GM21717 (cell line): ENCODE measurements around the gene RTTN.
A peak's percentile ranks its signal among the peaks of the same experiment; 100 is the strongest.
"Not testable (repeated sequence)": the region's sequence is repeated elsewhere in the genome, so short reads cannot be mapped to it uniquely, and the experiment has no call there.

Experiments
- ATAC-seq: cut with Tn5 transposase; IDR thresholded peaks from one replicate; pipeline ENCODE4 v1.9.1; 2021; ENCODE audit warnings: mild to moderate bottlenecking, moderate library complexity; ENCODE audit not compliant: unreplicated experiment

RTTN gene

GRCh38 chr18:70102854-70103253 lies 102.6 kb downstream of the RTTN start:
- not testable (repeated sequence) for ATAC-seq

- ATAC-seq = no peak
These were observed 115.6 kb downstream of the RTTN start for GRCh38 chr18:70089858-70090257.

GRCh38 chr18:70086085-70086484 lies 119.4 kb downstream of the RTTN start:
- ATAC-seq = no peak

DNA sequence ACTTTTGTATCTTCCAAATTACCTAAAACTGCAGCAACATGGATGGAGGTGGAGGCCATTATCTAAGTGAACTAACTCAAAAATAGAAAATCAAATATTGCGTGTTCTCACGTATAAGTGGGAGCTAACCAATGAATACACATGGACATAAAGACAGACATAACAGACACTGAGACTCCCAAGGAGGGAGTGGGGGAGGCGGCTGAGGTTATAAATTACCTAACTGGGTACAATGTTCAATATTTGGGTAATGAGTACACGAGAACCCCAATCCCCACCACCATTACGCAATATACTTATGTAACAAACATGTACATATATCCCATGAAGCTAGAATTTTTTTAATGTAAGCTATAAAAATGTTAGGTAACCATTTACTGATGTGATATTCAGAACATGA lies 119.8 kb downstream of the RTTN start:
- no peak for ATAC-seq

- ATAC-seq = no peak
These were observed 123.1 kb downstream of the RTTN start for GRCh38 chr18:70082430-70082829.

DNA sequence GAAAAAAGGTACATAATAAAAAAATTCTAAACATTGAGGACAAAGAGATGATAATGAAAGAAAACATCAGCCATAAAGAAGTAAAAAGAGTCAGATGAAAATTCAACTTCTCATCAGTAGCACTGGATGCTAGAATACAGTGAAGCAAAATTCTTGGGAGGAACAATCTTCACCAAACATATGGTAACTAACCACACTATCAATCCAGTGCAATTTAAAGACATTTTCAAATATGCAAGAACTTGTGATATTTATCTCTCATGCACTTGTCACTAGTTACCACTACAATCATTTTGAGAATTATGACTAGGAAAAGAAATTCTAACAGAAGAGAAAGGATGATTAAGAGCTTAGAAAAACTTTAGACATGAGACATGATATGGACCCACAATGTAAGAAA lies 127.4 kb downstream of the RTTN start:
- no peak for ATAC-seq

DNA sequence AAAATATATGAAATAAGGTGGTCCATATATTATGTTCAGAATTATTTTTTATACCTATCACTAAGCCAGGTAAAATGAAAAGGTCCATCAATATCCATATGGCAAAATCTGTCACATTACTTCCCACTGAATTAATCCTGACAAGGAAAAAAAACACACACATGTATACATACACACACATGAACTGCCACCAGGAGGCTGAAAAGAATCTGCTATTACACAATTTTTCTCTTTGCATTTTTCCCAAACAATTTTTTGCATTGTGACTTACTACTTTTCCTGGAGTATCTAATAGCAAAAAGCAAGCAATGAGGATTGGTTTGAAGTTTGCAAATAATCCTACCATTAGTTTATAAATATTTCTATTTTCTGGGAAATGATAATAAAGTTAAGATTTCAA lies 129.6 kb downstream of the RTTN start:
- no peak for ATAC-seq

DNA sequence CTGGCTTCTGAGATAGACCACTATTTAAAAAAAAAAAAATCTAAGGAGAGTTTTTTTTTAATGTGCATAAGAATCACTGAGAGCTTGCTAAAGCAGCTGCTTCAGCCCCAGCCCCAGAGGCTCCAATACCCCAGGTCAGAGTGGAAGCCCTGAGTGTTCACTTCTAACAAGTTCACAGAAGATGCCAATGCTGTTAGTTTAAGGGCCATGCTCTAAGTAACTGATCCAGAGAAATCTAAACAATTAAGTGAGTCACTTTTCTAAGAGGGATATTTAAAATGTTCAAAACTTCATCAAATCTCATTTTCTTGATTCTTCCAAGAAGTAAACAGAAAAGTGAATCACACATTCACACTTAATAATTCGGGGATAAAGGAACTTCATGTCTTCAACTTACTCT lies 131.4 kb downstream of the RTTN start:
- ATAC-seq = no peak

- ATAC-seq = no peak
These were observed 132.1 kb downstream of the RTTN start for GRCh38 chr18:70073432-70073831.

DNA sequence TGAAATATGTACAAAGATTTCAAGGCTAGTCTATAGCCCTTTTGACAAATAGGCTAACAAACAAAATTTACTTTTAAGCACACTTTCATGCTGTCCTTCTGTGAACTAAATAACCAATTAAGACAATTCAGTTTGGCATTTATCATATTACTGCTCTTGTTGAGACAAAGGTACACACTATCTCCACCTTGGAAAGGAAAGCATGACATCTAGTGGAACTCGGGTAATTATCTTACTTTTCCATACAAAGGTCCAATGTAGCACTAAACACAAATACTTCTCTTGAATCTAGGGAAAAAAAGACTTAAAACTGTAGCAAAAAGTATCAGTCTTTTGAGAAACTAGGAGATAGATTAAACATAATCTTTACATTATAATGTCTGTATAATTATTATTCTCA lies 132.8 kb downstream of the RTTN start:
- no peak for ATAC-seq

DNA sequence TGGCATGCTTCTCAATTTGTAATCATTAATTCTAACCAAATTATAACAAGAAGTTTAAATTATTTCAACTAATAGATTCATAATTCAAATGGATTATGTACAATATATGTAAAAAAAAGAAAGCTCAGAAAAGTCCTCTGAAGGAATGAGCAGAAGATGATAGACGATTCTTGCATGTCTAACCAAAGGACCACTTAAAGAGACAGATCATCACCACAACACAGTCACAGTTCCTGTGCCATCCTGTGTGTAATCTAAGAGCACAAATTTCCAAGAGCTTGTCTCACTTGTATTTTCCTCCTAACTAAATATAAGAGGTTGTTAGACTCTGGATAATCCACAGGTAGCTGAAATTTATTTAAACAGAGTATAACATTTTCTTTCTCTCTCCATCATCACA lies 135.5 kb downstream of the RTTN start:
- no peak for ATAC-seq

DNA sequence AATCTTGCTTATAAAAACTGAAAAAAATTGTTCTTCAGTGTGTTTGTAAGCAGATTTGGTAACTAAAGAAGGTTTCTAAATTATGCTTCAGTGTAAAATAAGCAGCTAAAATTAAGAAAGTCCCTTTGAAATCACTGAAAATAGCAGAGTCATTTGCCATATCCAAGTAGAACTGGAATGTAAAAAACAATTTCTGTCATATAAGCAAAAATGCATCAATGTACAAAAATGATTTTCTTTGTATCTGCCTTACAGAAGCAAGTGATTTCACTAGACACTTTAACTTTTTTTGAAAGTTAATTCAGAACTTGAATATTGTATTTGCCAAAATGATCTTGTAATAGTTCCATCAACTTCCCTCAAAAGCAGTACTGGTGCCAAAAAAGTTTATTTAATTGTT lies 136.1 kb downstream of the RTTN start:
- no peak for ATAC-seq

- ATAC-seq = no peak
These were observed 136.5 kb downstream of the RTTN start for GRCh38 chr18:70068981-70069380.

- no peak for ATAC-seq
These were observed 145.8 kb downstream of the RTTN start for GRCh38 chr18:70059684-70060083.

DNA sequence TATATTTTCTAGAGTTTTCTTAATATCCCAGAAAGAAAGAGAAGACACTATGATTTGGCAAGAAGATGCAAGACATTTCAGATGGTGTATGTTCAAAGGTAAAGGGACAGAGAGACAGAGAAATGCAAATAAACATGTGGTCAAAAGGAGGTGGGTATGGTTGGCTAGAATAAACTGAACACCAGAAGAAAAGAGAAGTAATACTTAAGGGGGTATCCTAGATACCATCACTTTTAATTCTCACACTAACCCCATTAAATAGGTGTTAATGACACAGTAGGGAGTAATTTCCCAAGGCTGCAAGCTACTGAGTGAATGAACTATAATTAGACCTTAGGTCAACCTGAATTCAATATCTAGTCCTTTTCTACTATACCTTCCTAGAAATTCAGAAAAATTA lies 146.6 kb downstream of the RTTN start:
- peak; percentile 99 for ATAC-seq

- ATAC-seq = no peak
These were observed 157.4 kb downstream of the RTTN start for GRCh38 chr18:70047931-70048603.

- ATAC-seq = no peak
These were observed 158.7 kb downstream of the RTTN start for GRCh38 chr18:70046796-70047195.

DNA sequence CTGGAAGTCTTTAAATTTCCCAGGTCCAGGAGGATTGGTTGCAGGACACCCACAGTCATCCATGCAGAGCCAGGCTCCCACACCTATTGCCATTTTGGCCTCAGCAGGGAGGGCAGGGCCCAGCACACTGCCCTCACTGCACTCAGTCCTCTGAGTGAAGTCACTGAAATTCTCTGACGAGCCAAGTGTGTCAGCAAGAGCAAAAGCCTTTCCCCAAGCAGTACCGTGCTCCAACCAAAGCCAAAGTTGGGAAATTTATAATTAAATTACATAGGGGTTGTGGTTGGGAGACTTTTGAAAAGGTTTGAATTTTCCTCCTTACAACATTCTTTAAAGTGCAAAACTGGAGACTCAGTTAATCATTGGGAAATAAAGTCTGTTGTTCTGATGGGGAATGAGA lies 159.3 kb downstream of the RTTN start:
- no peak for ATAC-seq

GRCh38 chr18:70044632-70045031 lies 160.9 kb downstream of the RTTN start:
- no peak for ATAC-seq

GRCh38 chr18:70041459-70042050 lies 163.9 kb downstream of the RTTN start:
- no peak for ATAC-seq

DNA sequence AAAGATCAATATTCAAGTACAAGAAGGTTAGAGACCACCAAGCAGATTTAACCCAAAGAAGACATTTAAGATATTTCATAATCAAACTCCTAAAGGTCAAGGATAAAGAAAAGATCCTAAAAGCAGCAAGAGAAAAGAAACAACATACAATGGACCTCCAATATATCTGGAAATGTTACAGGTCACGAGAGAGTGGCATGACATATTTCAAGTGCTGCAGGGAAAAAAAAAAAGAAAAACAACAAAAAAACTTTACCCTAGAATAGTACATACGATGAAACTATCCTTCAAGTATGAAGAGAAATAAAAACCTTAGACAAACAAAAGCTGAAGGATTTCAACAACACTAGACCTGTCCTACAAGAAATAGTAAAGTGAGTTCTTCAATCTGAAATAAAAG lies 166.3 kb downstream of the RTTN start:
- ATAC-seq = no peak

DNA sequence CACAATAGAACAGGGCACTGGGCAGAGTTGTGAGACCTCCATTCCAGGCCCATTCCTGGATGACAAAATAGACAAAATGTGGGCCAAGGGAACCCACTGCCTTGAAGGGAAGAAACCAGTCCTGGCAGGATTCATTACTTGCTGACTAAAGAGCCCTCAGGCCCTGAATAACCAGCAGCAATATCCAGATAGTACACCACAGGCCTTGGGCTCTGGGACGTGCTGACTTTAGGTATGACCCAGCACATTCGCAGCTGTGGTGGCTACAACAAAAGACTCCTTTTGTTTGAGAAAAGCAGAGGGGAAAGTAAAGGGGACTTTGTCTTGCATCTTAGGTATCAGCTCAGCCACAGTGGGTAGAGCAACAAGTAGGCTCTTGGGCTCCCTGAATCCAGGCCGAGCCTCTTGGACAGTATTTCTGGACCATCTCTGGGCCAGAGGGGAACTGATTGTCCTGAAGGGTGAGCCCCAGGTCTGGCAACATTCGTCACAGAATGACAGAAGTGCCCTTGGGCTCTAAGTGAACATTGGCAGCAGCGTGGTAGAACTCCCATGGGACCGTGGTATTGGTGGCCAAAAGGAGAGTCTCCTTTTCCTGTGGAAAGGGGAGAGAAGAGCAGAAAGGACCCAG lies 167.9 kb downstream of the RTTN start:
- ATAC-seq = no peak
